ENCODE measurements around the gene MYMK.

Gene MYMK

GRCh38 chr9:133535306-133535877 lies 10.6 kb upstream of the MYMK start:
- H3K4me3 ChIP-seq (ENCODE audit: low read depth, low read length), result no peak overlapping the region
- no peak for DNase-seq (ENCODE audit: low read depth)
- TF ChIP-seq CTCF (conservative IDR thresholded peaks at IDR 0.05; ENCODE audit: low read depth, low read length), result no peak

- DNase-seq (ENCODE audit: low read depth), result peak; percentile 69
- no peak for TF ChIP-seq CTCF (conservative IDR thresholded peaks at IDR 0.05; ENCODE audit: low read depth, low read length)
- H3K4me3 ChIP-seq (ENCODE audit: low read depth, low read length), result peak within 1 kb of the TSS; percentile 7
Observed at GRCh38 chr9:133534346-133535291, 9.9 kb upstream of the MYMK start, which contains the start of gene ADAMTSL2. TSS of gene ADAMTSL2 (plus strand) at chr9:133534704. CDS start at chr9:133536713, 2,009 bp downstream.

- no peak overlapping the region for H3K4me3 ChIP-seq (ENCODE audit: low read depth, low read length)
- TF ChIP-seq CTCF (conservative IDR thresholded peaks at IDR 0.05; ENCODE audit: low read depth, low read length), result no peak
- no peak for DNase-seq (ENCODE audit: low read depth)
Observed at GRCh38 chr9:133533857-133534256, 9.1 kb upstream of the MYMK start.

GRCh38 chr9:133532937-133533668 lies 8.3 kb upstream of the MYMK start:
- peak; percentile 68 for TF ChIP-seq CTCF (conservative IDR thresholded peaks at IDR 0.05; ENCODE audit: low read depth, low read length)
- no peak overlapping the region for H3K4me3 ChIP-seq (ENCODE audit: low read depth, low read length)
- peak; percentile 52 for DNase-seq (ENCODE audit: low read depth)

GRCh38 chr9:133531293-133531692 lies 6.5 kb upstream of the MYMK start:
- no peak overlapping the region for H3K4me3 ChIP-seq (ENCODE audit: low read depth, low read length)
- no peak for TF ChIP-seq CTCF (conservative IDR thresholded peaks at IDR 0.05; ENCODE audit: low read depth, low read length)
- no peak for DNase-seq (ENCODE audit: low read depth)

GRCh38 chr9:133529874-133530273 lies 5.1 kb upstream of the MYMK start:
- H3K4me3 ChIP-seq (ENCODE audit: low read depth, low read length), result no peak overlapping the region
- DNase-seq (ENCODE audit: low read depth), result no peak
- no peak for TF ChIP-seq CTCF (conservative IDR thresholded peaks at IDR 0.05; ENCODE audit: low read depth, low read length)

Data from choroid plexus epithelial cell (primary cell).